Measurements from ENCODE around the gene INCA1. TPM values are rescaled to one million over a fixed set of nuclear protein-coding genes. Genes with fewer than 3 reads are reported as not detected.

INCA1 gene
- total and polyA plus RNA-seq, 2 of the 8 experiments (the other 6 are each of a cell fraction or from before 2014, with no cell fraction given) = 0.89 to 1.4 TPM

DNA sequence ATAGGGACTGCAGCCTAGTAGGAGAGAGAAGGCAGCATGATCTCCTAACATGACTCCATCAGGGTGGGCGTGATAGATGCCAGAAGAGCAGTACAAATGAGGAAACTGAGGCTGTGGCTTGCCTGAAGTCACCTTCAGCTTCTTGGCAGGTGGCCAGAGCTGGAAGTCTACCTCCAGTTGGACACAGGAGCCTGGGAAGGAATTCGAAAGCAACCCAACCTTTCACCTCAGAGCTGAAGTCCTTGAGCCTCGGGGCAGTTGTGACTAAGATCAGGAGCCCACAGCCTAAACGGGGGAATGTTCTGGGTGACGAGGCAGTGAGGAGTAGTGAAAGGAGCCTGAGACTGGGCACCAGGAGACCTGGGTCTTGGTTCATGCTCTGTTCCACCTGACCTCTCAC lies 47.3 kb upstream of the INCA1 start (continued):
- TF ChIP-seq, protein P1, sequence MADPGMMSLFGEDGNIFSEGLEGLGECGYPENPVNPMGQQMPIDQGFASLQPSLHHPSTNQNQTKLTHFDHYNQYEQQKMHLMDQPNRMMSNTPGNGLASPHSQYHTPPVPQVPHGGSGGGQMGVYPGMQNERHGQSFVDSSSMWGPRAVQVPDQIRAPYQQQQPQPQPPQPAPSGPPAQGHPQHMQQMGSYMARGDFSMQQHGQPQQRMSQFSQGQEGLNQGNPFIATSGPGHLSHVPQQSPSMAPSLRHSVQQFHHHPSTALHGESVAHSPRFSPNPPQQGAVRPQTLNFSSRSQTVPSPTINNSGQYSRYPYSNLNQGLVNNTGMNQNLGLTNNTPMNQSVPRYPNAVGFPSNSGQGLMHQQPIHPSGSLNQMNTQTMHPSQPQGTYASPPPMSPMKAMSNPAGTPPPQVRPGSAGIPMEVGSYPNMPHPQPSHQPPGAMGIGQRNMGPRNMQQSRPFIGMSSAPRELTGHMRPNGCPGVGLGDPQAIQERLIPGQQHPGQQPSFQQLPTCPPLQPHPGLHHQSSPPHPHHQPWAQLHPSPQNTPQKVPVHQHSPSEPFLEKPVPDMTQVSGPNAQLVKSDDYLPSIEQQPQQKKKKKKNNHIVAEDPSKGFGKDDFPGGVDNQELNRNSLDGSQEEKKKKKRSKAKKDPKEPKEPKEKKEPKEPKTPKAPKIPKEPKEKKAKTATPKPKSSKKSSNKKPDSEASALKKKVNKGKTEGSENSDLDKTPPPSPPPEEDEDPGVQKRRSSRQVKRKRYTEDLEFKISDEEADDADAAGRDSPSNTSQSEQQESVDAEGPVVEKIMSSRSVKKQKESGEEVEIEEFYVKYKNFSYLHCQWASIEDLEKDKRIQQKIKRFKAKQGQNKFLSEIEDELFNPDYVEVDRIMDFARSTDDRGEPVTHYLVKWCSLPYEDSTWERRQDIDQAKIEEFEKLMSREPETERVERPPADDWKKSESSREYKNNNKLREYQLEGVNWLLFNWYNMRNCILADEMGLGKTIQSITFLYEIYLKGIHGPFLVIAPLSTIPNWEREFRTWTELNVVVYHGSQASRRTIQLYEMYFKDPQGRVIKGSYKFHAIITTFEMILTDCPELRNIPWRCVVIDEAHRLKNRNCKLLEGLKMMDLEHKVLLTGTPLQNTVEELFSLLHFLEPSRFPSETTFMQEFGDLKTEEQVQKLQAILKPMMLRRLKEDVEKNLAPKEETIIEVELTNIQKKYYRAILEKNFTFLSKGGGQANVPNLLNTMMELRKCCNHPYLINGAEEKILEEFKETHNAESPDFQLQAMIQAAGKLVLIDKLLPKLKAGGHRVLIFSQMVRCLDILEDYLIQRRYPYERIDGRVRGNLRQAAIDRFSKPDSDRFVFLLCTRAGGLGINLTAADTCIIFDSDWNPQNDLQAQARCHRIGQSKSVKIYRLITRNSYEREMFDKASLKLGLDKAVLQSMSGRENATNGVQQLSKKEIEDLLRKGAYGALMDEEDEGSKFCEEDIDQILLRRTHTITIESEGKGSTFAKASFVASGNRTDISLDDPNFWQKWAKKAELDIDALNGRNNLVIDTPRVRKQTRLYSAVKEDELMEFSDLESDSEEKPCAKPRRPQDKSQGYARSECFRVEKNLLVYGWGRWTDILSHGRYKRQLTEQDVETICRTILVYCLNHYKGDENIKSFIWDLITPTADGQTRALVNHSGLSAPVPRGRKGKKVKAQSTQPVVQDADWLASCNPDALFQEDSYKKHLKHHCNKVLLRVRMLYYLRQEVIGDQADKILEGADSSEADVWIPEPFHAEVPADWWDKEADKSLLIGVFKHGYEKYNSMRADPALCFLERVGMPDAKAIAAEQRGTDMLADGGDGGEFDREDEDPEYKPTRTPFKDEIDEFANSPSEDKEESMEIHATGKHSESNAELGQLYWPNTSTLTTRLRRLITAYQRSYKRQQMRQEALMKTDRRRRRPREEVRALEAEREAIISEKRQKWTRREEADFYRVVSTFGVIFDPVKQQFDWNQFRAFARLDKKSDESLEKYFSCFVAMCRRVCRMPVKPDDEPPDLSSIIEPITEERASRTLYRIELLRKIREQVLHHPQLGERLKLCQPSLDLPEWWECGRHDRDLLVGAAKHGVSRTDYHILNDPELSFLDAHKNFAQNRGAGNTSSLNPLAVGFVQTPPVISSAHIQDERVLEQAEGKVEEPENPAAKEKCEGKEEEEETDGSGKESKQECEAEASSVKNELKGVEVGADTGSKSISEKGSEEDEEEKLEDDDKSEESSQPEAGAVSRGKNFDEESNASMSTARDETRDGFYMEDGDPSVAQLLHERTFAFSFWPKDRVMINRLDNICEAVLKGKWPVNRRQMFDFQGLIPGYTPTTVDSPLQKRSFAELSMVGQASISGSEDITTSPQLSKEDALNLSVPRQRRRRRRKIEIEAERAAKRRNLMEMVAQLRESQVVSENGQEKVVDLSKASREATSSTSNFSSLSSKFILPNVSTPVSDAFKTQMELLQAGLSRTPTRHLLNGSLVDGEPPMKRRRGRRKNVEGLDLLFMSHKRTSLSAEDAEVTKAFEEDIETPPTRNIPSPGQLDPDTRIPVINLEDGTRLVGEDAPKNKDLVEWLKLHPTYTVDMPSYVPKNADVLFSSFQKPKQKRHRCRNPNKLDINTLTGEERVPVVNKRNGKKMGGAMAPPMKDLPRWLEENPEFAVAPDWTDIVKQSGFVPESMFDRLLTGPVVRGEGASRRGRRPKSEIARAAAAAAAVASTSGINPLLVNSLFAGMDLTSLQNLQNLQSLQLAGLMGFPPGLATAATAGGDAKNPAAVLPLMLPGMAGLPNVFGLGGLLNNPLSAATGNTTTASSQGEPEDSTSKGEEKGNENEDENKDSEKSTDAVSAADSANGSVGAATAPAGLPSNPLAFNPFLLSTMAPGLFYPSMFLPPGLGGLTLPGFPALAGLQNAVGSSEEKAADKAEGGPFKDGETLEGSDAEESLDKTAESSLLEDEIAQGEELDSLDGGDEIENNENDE (IDR thresholded peaks at IDR 0.05; ENCODE audit: insufficient replicate concordance, low read length) = no peak
- TF ChIP-seq SP4 (IDR thresholded peaks at IDR 0.05; ENCODE audit: low read length) = no peak

Measured in H1 (cell line).